Measurements from ENCODE around the gene MAP2K5. TPM values are rescaled to one million over a fixed set of nuclear protein-coding genes. Genes with fewer than 3 reads are reported as not detected.

MAP2K5 gene
- total and polyA plus RNA-seq, 4 donors: 3.8 to 6.4 (median 5.6) TPM

GRCh38 chr15:67783303-67783702 is 240.8 kb downstream of the MAP2K5 start:
- H3K27ac ChIP-seq (ENCODE audit: low read depth in 1 of 2, low read length in 2 of 2): no peak overlapping the region
- no peaks in the 10 kb centered on the region for H3K9me3 ChIP-seq (ENCODE audit: control insufficient read depth in 4 of 4, low read length in 3 of 4)
- DNase-seq (ENCODE audit: low spot score): no peak
- TF ChIP-seq, protein P1, sequence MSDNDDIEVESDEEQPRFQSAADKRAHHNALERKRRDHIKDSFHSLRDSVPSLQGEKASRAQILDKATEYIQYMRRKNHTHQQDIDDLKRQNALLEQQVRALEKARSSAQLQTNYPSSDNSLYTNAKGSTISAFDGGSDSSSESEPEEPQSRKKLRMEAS (IDR thresholded peaks at IDR 0.05): no peak
- 87% methylated on average over 7 of the region's 7 CpGs for WGBS
- no peaks in the 10 kb centered on the region for H3K27me3 ChIP-seq (ENCODE audit: control insufficient read depth in 4 of 4, insufficient read depth in 4 of 4, low read length in 3 of 4)
- peaks cover 0 to 6% (median under 1%) of the 10 kb centered on the region in 4 donors for H3K36me3 ChIP-seq (ENCODE audit: control insufficient read depth in 4 of 4, insufficient read depth in 3 of 4, low read depth in 1 of 4, low read length in 3 of 4)
- no peak overlapping the region for H3K4me3 ChIP-seq (ENCODE audit: low read depth in 1 of 3, low read length in 3 of 3)
- H3K4me1 ChIP-seq (ENCODE audit: control insufficient read depth in 4 of 4, insufficient read depth in 4 of 4, low read length in 3 of 4): peaks cover 0 to 6% (median 2%) of the 10 kb centered on the region in 4 donors
- H3K9ac ChIP-seq (ENCODE audit: low read depth in 1 of 2, low read length in 2 of 2): no peak overlapping the region

DNA sequence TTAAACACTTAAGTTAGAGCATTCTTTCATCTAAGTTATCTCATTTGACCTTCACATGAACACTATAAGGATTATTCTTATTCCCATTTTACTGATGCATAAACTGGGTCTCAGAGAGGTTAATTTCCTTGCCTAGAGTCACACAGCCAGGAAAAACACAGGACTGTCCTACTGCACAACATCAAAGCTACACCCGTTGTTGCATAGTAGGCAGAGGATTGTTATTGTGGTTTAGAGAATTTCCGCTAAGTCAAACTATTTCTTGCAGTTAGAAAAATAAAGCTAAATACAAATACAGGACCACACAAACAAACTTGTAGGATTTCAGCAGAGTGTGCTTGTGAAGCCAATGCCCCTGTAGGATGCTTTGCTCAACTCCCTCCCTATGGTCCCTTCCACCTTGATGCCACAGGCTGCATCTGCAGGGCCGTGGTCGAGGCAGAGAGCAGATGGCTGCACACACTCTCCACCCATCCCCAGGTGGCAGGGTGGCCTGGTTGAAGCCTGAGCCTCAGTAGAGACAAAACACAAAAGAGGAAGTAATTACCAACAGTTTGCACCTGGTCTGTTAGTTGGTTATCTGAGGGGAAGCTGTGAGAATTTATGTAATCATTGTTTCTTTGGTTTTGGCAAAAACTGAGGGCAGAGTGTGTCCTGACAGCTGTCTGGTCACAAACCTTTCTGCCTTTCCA is 241.7 kb downstream of the MAP2K5 start:
- H3K9me3 ChIP-seq (ENCODE audit: control insufficient read depth in 4 of 4, low read length in 3 of 4): no peaks in the 10 kb centered on the region
- no peak for DNase-seq (ENCODE audit: low spot score)
- TF ChIP-seq REST (IDR thresholded peaks at IDR 0.05) (no peak), GABPA (IDR thresholded peaks at IDR 0.05 in 1 of 2, conservative IDR thresholded peaks at IDR 0.05 in 1 of 2) (no peak), ZBTB33 (IDR thresholded peaks at IDR 0.05) (no peak), EGR1 (IDR thresholded peaks at IDR 0.05; ENCODE audit: low read depth in 2 of 2) (no peak), YY1 (IDR thresholded peaks at IDR 0.05) (no peak), JUND (IDR thresholded peaks at IDR 0.05) (no peak), NR2F2 (IDR thresholded peaks at IDR 0.05) (no peak), SP1 (IDR thresholded peaks at IDR 0.05) (no peak), FOXA1 (IDR thresholded peaks at IDR 0.05) (no peak), FOXA2 (IDR thresholded peaks at IDR 0.05) (no peak), HNF4A (conservative IDR thresholded peaks at IDR 0.05) (no peak), RXRA (IDR thresholded peaks at IDR 0.05) (no peak), CTCF (IDR thresholded peaks at IDR 0.05; ENCODE audit: low read depth, low read length, missing input control) (no peak), TAF1 (conservative IDR thresholded peaks at IDR 0.05) (no peak), RAD21 (IDR thresholded peaks at IDR 0.05) (no peak), HNF4G (IDR thresholded peaks at IDR 0.05) (no peak)
- TF ChIP-seq, protein P1 (IDR thresholded peaks at IDR 0.05): no peak
- TF ChIP-seq, protein P2, sequence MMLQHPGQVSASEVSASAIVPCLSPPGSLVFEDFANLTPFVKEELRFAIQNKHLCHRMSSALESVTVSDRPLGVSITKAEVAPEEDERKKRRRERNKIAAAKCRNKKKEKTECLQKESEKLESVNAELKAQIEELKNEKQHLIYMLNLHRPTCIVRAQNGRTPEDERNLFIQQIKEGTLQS (IDR thresholded peaks at IDR 0.05): no peak
- 69% methylated on average over 4 of the region's 4 CpGs for WGBS
- no peak overlapping the region for H3K9ac ChIP-seq (ENCODE audit: low read depth in 1 of 2, low read length in 2 of 2)
- peaks cover 0 to 6% (median under 1%) of the 10 kb centered on the region in 4 donors for H3K36me3 ChIP-seq (ENCODE audit: control insufficient read depth in 4 of 4, insufficient read depth in 3 of 4, low read depth in 1 of 4, low read length in 3 of 4)
- H3K4me1 ChIP-seq (ENCODE audit: control insufficient read depth in 4 of 4, insufficient read depth in 4 of 4, low read length in 3 of 4): peaks cover 0 to 6% (median 2%) of the 10 kb centered on the region in 4 donors
- no peak overlapping the region for H3K27ac ChIP-seq (ENCODE audit: low read depth in 1 of 2, low read length in 2 of 2)
- no peaks in the 10 kb centered on the region for H3K27me3 ChIP-seq (ENCODE audit: control insufficient read depth in 4 of 4, insufficient read depth in 4 of 4, low read length in 3 of 4)
- no peak overlapping the region for H3K4me3 ChIP-seq (ENCODE audit: low read depth in 1 of 3, low read length in 3 of 3)

Measured in liver (tissue), 9 donors.